ENCODE measurements around the gene S100A8. TPM values are rescaled to one million over a fixed set of nuclear protein-coding genes. Genes with fewer than 3 reads are reported as not detected.
A peak's percentile ranks its signal among the peaks of the same experiment; 100 is the strongest.

The S100A8 gene
- total RNA-seq: 266 TPM
- long read RNA-seq, transcript S100A8-202 (3 exons, 523 nt): major isoform, 15 of 20 reads
- long read RNA-seq, partial matches to known transcripts: 0 of 20 reads
- long read RNA-seq, other reads (novel, unspliced or antisense): 2 of 20 reads

GRCh38 chr1:153390938-153391710, at the start of gene S100A8:
Gene S100A8, minus strand, starts transcription at chr1:153391073. Its CDS starts 538 bp downstream, at chr1:153390535.
- H3K4me1 ChIP-seq: no peaks in the 10 kb centered on the region
- H3K36me3 ChIP-seq: no peaks in the 10 kb centered on the region
- peak; percentile 70 for ATAC-seq
- DNase-seq: peak; percentile 83
- no peaks in the 10 kb centered on the region for H3K27me3 ChIP-seq
- no peak within 1 kb of the TSS for H3K4me3 ChIP-seq
- no peak within 1 kb of the TSS for H3K27ac ChIP-seq
- no peak for TF ChIP-seq CTCF (IDR thresholded peaks at IDR 0.05)
- H3K9me3 ChIP-seq: no peaks in the 10 kb centered on the region
- intact Hi-C loops (cut with DNase I): no loop called here

- intact Hi-C loops (cut with DNase I): no loop called here
- Histone ChIP-seq H3K4me1 (no peaks in the 10 kb centered on the region), H3K4me3 (no peak overlapping the region), H3K9me3 (no peaks in the 10 kb centered on the region), H3K36me3 (no peaks in the 10 kb centered on the region), H3K27me3 (peaks cover 16% of the 10 kb centered on the region), H3K27ac (no peak overlapping the region)
- DNase-seq (no peak), ATAC-seq (no peak)
- no peak for TF ChIP-seq CTCF (IDR thresholded peaks at IDR 0.05)
Measured at GRCh38 chr1:153439273-153439672, 48.4 kb upstream of the S100A8 start.

- H3K4me3 ChIP-seq: no peak overlapping the region
- intact Hi-C loops (cut with DNase I): no loop called here
- no peak for ATAC-seq
Measured at GRCh38 chr1:153438599-153438998, 47.7 kb upstream of the S100A8 start.

GRCh38 chr1:153437236-153437635, 46.4 kb upstream of the S100A8 start:
- Histone ChIP-seq H3K27ac (no peak overlapping the region), H3K36me3 (no peaks in the 10 kb centered on the region), H3K27me3 (peaks cover 4% of the 10 kb centered on the region), H3K4me1 (no peaks in the 10 kb centered on the region), H3K4me3 (no peak overlapping the region), H3K9me3 (no peaks in the 10 kb centered on the region)
- TF ChIP-seq CTCF (IDR thresholded peaks at IDR 0.05): no peak
- DNase-seq: no peak
- intact Hi-C loops (cut with DNase I): no loop called here
- no peak for ATAC-seq

More at GRCh38 chr1:153438599-153438998, 47.7 kb upstream of the S100A8 start:
- Histone ChIP-seq H3K36me3 (no peaks in the 10 kb centered on the region), H3K27ac (no peak overlapping the region), H3K27me3 (peaks cover 9% of the 10 kb centered on the region), H3K4me1 (no peaks in the 10 kb centered on the region), H3K9me3 (no peaks in the 10 kb centered on the region)
- no peak for TF ChIP-seq CTCF (IDR thresholded peaks at IDR 0.05)
- no peak for DNase-seq

GRCh38 chr1:153434746-153435455, 44.0 kb upstream of the S100A8 start:
- Histone ChIP-seq H3K4me3 (no peak overlapping the region), H3K9me3 (no peaks in the 10 kb centered on the region), H3K27ac (no peak overlapping the region), H3K36me3 (no peaks in the 10 kb centered on the region), H3K27me3 (peaks cover 4% of the 10 kb centered on the region), H3K4me1 (no peaks in the 10 kb centered on the region)
- intact Hi-C loops (cut with DNase I): no loop called here
- DNase-seq (no peak), ATAC-seq (no peak)
- no peak for TF ChIP-seq CTCF (IDR thresholded peaks at IDR 0.05)
